ENCODE measurements around the gene GSG1L.
"Not testable (repeated sequence)": the region's sequence is repeated elsewhere in the genome, so short reads cannot be mapped to it uniquely, and the experiment has no call there.

Gene GSG1L

DNA sequence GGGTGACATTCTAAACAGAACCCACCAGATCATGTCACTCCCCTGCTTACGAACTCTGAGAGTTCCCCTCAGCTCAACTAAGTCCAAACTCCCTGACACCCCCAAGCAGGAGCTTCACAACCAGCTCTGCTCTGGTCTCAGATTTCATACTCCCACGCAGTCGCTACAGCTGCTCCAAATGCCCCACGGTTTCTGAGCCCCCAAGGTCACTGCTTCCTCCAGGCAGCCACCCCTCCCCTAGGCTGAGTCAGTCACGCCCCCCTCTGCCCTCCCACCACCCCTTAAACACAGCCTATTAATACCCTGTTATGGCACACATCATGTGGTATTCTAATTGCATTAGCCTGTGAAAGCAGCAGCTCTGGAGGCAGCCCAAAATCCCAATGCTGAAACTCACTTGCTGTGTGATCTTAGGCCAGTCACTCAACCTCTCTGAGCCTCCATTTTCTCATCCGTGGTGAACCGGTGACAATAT lies 51.5 kb downstream of the GSG1L start:
- no peak for DNase-seq

DNA sequence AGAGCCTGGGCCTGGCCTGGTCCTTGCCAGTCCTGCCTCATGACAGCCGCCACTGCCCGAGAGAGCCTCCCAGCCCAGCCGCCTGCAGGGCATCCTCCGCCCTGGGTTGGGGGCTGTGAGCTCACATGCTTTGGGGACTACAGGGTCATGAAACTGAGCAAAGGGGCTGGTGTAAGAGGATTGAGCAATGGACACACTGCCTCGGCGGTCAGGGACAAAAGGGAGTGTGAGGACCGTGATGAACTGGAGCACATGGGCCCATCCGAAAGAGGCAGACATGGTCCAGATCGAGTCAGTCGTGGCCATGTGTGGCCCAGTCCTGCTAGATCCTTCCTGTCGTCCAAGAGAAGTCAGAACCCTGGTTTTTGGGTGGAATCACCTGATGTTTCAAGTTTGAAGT lies 52.3 kb downstream of the GSG1L start:
- DNase-seq, result no peak

DNA sequence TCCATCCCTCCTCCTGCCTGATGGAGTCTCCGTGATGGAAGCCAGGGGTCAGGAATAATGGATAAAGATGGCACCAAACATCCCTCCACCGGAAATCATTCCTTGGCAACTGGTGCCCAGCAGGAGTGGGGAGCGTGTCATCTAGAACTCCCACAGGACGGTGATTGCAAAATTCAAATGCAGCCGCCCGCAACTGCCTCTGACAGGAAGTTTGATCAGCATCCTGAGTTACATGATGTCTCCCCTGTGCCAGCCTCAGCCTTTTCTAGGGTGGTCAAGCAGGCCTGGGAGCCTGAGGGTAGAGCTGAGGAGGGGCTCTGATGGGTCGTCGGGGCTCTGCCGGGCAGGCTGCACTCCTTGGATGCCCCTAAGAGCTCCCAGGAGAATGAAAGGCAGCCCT lies 52.8 kb downstream of the GSG1L start:
- no peak for DNase-seq

DNA sequence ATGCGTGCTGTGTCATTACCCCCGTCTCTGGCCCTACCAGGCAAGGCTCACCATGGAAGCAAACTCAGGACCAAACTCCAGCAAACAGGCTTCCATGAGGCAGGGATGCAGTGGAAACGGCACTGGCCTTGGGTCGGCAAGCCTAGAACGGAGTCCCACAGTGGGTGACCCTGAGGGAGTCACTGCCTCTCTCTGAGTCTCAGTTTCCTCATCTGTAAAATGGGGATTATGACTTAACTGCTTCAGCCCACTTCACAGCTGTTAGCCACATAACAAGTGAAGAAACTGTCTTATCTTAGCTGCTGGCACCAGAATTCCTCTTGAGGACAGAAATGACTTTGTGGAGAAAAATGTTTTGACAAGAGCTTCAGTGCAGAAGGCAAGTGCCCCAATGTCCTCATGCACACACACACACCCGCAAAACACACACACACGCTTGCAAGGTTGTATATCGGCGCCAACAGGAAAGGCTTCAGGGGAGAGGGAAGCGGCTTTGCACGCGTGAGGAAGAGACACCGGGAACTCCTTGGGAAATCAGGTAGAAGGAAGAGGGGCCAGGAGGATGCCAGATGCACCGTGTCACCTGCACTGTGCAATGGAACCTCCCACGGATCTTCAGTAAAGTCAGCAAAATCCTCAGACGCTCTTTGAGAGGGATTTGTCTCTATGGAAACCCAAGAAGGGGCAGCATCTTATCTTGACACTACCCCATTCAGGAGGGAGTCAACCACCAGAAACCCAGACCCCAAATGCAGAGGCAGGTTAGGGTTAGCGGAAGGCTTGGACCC lies 53.7 kb downstream of the GSG1L start:
- no peak for DNase-seq

DNA sequence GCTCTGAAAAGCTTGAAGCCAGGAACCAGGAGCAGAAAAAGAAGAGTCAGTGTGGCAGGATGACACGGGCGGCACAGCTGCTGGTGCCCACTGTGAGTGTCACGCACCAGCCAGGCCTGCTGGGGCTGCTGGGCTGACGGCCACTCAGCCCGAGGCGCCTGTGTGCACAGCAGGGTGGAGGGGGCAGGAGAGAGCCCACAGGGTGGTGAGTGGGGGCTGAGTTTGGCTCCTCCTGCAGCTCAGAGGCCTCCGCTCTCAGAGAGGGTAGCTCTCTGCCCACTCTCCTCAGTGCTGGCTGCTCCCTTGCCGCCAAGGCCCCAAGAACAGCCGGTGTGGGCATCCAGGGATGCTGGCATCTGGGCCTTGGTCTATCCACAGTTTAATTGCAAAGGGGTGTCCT lies 59.6 kb downstream of the GSG1L start:
- no peak for DNase-seq

DNA sequence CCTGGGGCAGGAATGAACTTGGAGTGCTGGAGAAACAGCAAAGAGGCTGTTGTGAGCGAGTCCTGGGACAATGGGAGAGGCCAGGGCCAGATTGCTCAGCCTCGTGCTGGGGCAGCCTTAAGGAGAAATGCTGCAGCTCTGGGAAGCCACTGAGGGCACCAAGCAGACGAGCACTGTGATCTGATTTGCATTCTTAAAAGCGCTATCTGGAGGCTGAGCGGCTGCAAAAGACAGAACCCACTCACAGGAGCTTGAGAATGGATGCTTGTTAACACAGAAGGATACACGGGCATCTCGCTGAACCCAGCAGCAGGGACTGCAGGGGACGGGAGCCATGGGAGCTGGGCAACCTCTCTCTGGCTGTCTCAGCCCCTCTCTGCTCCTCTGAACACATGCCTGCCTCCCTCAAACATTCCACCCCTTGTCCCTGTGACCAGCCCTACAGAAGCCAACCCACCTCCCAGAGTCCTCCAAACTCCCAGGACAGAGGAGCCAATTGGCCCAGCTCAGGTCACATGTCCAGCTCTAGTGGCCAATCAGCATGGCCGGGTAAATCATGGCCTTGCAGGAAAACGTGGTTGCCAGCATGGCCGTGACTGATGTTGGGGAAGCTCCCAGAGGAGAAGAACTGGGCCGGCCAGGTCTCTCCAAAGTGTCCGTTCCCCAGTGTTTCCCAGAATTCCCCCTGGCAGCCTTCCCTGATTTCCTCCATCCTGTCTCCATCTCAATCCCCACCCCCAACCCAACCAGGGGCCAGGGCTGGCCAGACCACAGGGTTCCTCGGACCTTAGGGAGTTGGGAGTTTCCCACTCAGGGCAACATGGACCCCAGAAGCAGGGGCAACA lies 60.3 kb downstream of the GSG1L start:
- no peak for DNase-seq

DNA sequence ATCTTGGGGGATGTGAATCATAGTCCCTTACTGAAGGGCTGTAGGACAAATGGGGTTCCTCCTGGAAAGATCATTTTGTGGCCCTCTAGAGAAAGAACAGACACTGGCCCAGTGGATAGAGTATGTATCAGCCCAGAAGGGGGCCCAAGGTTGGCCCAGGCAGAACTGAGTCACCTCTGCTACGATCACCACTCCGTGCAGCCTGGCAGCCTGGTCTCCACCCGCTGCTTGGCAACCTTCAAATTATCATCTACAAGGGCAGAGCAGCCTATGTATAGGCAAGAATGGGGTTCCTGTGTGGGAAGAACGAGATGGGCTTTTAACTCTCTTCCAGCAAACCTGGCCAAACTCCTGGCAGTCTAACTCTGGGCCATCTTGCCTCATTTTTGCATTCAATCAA lies 61.9 kb downstream of the GSG1L start:
- DNase-seq, result no peak

DNA sequence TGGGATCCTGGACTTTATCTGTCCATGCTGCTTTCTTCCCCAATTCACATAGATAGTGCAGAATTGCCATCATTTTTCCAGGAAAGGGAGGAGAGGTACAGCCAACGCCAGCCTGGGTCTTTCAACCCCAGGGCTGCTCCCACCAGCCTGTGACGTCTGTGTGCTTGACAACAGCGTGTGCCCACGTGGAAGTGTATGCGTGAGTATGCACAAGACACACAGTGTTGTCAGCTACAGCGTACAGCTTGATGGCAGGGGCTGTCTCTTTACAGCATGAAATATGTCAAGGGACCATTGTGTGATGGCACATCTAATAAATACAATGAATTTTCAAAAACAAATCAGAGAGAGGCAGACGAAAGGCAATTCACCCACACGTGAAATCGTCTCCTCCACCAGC lies 62.3 kb downstream of the GSG1L start:
- no peak for DNase-seq

DNA sequence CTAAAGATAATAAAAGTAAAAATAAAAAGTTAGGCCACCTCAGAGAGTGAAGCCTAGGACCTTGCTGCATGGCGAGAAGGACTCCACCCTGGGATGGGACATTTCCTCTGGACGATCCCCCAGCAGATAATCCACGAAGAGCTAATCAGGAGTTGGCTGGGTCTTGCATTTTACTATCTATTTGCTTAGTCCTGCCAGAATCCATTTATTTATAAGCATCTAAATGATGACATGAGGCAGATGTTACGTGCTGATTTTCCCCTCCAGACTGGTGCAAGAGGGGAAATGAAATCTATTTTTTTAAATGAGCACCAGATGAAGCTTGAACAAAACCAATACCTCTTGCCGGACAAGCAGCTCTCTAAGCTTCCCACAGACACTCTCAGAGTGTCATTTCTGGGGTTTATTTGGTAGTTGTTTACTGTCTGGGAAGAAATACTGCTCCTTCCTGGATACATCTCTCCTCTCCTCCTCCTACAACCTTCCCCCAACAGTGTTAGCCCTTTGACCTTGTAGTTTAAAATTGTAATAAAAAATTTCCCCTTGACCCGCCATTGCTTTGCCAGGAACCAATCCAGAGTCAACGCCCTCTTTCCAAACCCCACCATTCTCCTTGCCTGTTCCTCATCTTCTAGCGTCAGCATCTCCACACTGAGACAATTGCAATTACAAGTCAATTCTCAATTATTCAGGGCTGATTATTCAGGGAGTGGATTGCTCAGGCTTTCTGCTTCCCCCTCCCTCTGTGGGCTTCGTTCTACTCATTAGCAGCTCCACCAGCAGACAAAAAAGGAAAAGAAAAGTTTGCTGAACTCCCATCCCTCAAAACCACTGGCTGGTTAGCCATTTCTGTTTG lies 63.0 kb downstream of the GSG1L start:
- no peak for DNase-seq

DNA sequence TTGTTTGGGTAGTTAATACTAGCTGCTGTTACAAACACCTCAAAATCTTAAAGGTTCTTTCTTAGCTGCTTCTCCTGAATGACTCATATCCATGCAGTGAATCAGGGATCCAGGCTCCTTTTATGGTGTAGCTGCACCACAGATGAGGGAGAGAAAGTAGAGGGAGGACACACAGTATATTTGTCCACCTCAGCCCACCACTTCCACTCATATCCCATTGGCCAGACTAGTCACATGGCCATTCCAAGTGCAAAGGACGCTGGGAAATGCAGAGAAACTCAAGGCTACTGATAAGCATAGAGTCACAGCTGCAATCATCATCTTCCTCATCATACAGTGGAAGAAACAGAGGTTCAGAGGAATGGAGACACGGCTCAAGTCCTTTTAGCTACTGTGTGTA lies 63.8 kb downstream of the GSG1L start:
- DNase-seq, result no peak

DNA sequence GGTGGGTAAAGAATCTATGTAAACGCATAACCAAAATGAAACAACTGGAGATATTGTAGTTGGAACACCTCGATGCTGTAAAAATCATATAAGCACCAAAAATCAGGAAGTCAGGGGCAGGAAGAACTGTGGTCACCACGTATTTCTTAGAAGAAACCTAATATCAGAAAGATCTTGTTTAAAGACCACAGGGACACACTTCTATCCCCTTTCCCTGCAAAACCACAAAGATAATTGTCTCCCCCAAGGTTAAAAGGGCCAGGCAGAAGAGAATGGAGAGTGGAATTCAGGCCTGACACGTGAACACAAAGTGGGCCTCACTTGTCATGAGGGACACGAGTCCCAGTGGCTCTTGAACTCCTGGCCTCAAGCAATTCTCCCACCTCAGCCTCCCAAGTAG lies 68.1 kb downstream of the GSG1L start:
- DNase-seq, result no peak

DNA sequence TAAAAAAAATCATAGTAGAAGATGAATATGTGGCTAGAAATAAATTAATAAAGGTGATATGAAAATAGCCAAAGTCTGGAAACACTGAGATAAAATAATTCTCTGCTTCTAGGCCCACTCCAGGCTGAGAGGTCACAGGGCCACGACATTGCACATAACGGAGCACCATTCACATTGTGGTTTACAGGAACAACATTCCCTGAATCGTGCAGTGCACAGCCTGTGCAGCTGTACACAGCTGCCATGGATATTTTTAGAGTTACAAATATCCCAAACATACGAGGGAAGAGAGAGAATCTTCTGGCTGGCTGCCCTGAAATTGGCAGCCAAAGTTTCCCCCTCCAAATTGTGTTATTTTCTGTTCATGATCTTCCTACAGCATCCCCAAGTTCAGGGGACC lies 68.8 kb downstream of the GSG1L start:
- DNase-seq, result no peak

DNA sequence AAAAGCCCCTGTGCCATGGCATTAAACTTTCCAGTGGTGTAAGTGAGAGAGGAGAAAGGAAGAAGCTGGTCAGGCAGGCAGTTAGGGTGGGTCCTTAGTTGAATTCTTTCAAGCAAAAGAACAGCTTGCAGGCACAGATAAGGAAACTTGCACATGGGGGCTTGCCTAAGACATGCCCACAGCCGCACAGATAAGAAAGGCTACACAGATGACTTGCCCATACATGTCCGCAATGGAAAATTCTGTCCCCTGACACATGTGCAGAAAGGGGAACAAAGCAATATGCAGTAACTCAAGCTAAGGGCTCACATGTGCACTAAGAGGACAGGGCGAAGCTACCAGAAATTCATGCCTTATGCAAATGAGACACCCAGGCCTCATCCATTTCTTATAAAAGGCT lies 69.9 kb downstream of the GSG1L start:
- DNase-seq, result no peak

DNA sequence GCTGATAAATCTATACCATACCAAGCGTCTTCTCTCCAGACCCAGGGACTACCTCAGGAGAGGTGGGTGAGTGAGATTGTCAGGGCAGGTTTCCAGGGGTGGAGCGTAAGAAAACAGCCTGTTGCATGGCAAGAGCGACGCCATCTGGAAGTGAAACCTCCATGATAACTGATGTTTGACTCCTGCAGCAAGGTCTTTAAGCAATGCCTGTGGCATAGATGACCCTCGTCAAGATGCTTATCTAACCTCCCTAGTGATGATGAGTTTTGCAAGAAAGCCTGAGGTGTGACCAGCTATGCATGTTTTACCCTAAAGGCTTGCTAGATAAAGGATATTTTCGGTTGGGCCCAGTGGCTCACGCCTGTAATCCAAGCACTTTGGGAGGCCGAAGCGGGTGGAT lies 71.6 kb downstream of the GSG1L start:
- DNase-seq, result no peak

DNA sequence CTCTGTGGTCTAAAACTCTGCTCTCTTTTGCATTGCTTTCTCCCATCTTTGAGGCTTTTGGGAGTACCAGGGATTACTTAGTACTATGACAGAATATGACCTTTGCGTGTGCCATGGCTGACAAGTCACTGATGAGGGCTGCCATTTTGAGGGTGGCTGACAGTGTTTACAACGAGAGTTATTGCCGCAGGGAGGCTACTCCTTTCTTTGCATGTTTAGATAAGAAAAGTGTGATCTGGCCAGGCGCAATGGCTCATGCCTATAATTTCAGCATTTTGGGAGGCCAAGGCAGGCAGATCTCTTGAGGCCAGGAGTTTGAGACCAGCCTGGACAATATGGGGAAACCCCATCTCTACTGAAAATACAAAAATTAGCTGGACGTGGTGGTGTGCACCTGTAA lies 77.5 kb downstream of the GSG1L start:
- DNase-seq, result no peak

DNA sequence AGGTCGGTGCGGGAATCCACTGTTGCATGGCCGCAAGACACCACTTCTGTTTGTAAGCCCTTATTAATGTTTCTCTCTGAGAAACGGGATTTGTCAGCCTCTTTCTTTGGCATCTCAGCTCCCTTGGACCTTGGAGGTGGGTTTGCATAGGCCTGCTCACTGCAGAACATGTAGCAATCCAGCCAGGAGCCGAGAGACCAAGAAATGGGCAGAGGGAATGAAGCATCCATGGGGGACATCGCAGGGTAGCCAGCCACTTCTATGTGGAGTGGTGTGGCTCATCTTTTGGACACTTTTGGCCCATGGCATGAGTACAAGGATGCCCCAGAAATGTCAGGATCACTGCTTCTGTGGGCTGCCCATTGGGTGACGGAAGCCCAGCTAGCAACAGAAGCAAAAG lies 79.4 kb downstream of the GSG1L start:
- DNase-seq, result no peak

DNA sequence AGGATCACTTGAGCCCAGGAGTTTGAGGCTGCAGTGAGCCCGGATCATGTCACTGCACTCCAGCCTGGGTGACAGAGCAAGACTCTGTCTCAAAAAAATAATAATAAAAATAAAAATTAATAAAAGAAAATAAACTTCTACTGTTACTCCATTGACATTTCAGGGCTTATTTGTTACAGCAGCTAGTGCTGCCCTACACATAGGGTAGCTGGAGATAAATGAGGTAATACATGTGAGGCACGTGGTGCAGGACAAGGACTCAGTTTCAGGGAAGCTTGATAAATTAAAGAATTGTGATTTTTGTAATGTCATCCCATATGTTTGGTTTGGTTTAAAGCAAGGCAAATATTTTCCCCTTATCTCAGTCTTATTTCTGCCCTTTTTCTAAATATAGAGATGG lies 80.3 kb downstream of the GSG1L start:
- no peak for DNase-seq

DNA sequence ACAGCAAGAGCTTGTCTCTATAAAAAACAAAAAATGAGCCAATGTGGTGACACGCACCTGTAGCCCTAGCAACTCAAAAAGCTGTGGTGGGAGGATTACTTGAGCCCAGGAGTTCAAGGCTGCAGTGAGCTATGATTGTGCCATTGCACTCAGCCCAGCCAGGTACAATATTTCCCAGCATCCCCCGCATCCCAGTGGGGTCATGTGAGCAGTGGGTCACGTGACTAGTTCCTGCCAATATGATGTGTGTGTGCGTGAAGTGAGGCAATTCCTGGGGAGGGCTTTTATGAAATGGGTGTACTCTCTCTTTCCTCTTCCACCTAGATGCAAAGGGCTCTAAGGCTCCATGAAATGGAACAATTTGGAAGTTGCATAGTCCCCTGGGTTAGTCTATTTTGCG lies 81.3 kb downstream of the GSG1L start:
- DNase-seq, result no peak

DNA sequence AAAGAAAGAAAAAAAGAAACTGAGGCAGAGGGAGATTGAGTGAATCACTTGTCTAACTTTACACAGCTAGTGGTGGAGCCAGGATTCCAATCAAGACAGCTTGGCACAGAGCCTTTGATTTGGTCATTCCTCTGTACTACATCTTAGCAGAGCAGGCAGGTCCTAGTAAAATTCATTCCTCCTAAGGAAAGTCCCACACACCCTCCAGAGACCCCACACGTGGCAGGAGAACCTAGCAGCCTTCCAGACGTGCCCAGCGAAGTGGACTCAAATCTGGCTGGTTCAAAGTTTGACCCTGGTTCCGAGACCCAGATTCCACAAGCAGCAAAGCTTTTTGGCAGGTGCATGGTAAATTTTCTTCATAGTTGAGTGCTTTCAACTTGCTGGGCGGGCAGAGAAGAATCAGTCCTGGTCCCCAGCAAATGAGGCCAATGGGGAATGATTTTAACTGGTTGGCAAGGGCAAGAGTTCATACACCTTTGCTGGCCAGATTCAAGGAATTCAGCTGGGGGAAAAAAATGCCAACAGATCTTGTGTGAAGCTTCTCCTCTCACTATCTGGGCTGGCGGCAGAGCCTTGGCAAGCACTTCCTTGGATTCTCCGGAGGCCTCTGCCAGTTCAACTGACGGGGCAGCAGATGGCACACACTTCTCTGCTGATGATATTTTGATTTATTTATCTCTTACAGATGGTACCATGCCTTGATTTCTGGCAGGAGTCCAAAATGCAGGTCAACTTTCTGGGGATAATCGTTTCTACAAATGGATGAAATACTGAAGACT lies 82.4 kb downstream of the GSG1L start:
- DNase-seq, result no peak

DNA sequence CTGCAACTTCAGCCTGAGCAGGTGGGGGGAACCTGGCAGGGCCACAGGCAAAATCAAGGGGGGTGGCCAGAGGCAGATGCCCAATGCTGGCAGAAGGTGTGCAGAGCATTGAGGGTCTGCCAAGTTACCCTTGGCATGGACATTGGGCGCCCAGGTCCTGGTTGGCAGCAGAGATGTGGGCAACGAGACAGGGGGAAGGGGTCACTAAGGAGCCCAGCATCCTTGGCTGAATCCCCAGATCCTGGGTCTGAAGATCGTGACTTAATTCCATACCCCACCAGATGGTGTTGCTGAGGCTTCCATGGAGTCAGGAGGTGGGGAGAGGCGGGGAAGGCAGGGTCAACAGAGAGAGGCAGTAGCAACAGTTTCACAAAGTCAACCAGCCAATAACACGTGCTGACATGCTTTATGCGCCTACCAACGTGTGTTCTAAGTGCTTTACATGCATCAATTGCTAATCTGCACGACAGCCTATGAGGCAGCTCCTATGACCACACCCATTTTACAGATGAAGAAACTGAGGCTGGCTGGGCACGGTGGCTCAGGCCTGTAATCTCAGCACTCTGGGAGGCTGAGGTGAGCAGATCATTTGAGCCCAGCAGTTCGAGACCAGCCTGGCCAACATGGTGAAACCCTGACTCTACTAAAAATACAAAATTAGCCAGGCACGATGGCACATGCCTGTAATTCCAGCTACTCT lies 83.3 kb downstream of the GSG1L start:
- no peak for DNase-seq

DNA sequence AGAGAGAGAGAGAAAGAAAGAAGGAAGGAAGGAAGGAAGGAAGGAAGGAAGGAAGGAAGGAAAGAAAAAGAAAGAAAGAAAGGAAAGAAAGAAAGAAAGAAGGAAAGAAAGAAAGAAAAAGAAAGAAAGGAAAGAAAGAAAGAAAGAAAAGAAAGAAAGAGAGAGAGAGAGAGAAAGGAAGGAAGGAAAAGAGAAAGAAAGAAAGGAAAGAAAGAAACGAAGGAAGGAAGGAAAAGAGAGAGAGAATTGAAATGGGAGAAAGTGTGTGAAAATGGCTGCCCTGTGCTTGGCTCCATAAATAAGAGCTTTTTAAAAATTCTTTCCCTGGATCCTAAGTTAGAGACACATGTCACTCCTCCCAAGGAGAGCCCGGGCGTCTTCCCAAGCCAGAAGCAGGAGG lies 83.8 kb downstream of the GSG1L start:
- DNase-seq, result not testable (repeated sequence)

DNA sequence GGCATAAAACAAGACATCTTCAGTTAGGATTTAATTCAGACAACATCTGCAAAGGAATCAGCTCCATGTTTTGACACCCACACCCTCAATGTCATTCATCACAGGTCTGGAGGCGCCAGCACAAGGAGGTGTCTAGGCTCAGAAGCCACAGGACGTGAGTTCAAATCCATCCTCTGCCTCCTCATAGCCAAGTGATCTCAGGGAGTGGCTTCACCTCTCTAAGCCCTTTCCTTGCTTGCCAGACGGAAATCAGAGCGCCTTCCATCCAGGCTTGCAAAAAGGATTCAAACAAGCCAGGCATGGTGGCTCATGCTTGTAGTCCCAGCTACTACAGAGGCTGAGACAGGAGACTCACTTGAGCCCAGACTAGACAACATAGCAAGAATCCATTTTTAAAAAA lies 84.6 kb downstream of the GSG1L start:
- no peak for DNase-seq

Data from activated effector memory CD4-positive, alpha-beta T cell treated with Interleukin-2 at 50 U/mL for 16 hours (primary cell).